ENCODE data around the gene STXBP1. TPM values are rescaled to one million over a fixed set of nuclear protein-coding genes. Genes with fewer than 3 reads are reported as not detected.

STXBP1 gene
- total and polyA plus RNA-seq, 2 of the 13 experiments (the other 11 are each of a cell fraction or from before 2014, with no cell fraction given) = 2.9 TPM

GRCh38 chr9:127608104-127608966 is 3.7 kb upstream of the STXBP1 start (continued):
- no peak for TF ChIP-seq LRRFIP1 (CRISPR knock-in tag; conservative IDR thresholded peaks at IDR 0.05)
- TF ChIP-seq SPEN (CRISPR knock-in tag; IDR thresholded peaks at IDR 0.05; ENCODE audit: low read depth) = peak; percentile 85
- TF ChIP-seq THRA (CRISPR knock-in tag; IDR thresholded peaks at IDR 0.05; ENCODE audit: borderline replicate concordance) = no peak
- TF ChIP-seq POGZ (CRISPR knock-in tag; IDR thresholded peaks at IDR 0.05) = no peak
- no peak for TF ChIP-seq ZNF281 (CRISPR knock-in tag; IDR thresholded peaks at IDR 0.05; ENCODE audit: borderline replicate concordance)
- peak; percentile 48; the same call in 1 of the 2 replicates for TF ChIP-seq ARID5B (CRISPR knock-in tag; IDR thresholded peaks at IDR 0.05)
- no peak; the same call in 1 of the 2 replicates for TF ChIP-seq GRHL1 (CRISPR knock-in tag; conservative IDR thresholded peaks at IDR 0.05)
- no peak for TF ChIP-seq ZNF3 (CRISPR knock-in tag; IDR thresholded peaks at IDR 0.05)
- TF ChIP-seq CEBPG (CRISPR knock-in tag; IDR thresholded peaks at IDR 0.05) = no peak; the same call in 1 of the 2 replicates
- peak; percentile 91 for TF ChIP-seq ZNF563 (CRISPR knock-in tag; IDR thresholded peaks at IDR 0.05)
- TF ChIP-seq ZNF468 (CRISPR knock-in tag; IDR thresholded peaks at IDR 0.05) = 0 out of 2 replicates have a peak, but pooled peaks have one; percentile 42
- TF ChIP-seq ZFY (CRISPR knock-in tag; IDR thresholded peaks at IDR 0.05) = peak; percentile 54

Measured in HepG2 (cell line).